ENCODE results near the gene RPAP3.
A peak's percentile ranks its signal among the peaks of the same experiment; 100 is the strongest.

RPAP3 gene, protein sequence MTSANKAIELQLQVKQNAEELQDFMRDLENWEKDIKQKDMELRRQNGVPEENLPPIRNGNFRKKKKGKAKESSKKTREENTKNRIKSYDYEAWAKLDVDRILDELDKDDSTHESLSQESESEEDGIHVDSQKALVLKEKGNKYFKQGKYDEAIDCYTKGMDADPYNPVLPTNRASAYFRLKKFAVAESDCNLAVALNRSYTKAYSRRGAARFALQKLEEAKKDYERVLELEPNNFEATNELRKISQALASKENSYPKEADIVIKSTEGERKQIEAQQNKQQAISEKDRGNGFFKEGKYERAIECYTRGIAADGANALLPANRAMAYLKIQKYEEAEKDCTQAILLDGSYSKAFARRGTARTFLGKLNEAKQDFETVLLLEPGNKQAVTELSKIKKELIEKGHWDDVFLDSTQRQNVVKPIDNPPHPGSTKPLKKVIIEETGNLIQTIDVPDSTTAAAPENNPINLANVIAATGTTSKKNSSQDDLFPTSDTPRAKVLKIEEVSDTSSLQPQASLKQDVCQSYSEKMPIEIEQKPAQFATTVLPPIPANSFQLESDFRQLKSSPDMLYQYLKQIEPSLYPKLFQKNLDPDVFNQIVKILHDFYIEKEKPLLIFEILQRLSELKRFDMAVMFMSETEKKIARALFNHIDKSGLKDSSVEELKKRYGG

DNA sequence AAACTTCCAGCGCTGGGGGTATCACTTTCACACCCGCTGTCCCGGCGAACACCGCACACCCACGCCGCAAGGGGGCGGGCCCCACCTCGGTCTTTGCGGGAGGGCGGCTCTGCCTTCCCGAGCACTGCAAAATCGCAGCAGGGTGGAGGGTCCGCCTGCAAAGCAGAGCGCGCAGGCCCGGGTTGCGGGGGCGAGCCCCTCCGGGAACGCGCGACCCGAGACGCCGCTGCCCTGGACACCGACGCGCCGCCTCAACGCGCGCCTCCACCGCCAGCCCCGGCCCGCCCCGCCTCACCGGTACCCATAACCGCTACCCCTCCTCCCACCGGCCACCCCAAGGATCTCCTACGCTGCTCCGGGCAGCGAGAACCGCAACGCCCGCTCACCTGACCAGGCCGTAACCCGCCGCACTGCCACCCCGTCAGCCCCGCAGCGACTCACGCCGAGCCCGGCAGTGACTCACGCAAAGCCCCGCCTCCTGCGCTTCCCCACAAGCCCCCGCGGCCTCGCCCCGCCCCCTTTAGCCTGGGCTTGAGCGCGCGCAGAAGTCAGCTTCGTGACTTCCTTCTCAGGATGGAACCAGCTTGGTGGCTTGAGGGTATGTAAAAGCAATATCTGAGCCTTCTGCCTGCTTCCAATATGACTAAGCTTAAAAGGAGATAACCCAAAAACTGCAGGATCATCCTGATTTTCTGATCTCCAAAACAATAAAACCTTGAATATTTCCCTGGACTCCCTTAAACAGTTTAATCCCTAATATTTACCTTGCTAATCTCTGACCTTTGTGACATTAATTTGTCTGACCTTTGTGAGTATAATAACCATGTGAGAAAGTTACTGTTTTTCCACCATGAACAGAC lies at the start of gene RPAP3:
Gene RPAP3 (minus strand): TSS at position 465 of the 860 bp plus-strand sequence. CDS start 3,190 bp downstream, outside the sequence.
- H3K36me3 Mint-ChIP-seq: peaks cover 15% of the 10 kb centered on the region
- peaks cover 63% of the 10 kb centered on the region for H3K4me1 Mint-ChIP-seq
- peak; percentile 94 for ATAC-seq
- H3K27ac Mint-ChIP-seq: peak within 1 kb of the TSS; percentile 99
- H3K9me3 Mint-ChIP-seq: no peaks in the 10 kb centered on the region
- H3K27me3 Mint-ChIP-seq: no peaks in the 10 kb centered on the region
- H3K4me3 Mint-ChIP-seq: peak within 1 kb of the TSS; percentile 98

DNA sequence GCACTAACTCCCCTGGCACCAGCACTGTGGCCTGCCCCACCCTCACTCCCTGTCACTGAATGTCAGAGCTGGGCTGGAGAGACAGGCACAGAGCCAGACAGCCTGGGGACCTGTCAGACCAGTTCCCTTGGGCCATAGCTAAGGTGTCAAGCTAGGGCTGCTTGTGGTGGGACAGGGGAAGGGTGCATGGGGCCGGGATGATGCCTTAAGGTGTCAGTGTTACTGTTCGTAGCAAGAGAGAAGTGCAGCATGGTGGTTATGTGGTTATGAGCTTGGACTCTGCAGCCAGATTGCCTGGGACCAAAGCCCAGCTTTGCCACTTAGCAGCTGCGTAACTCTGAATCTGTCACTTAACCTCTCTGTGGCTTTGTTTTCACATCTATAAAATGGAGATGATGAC lies 49.1 kb upstream of the RPAP3 start:
- no peak for ATAC-seq
- Mint-ChIP-seq H3K4me1 (peaks cover 70% of the 10 kb centered on the region), H3K27me3 (no peaks in the 10 kb centered on the region), H3K4me3 (peak overlapping the region; percentile 51), H3K27ac (peak overlapping the region; percentile 87), H3K9me3 (no peaks in the 10 kb centered on the region), H3K36me3 (peaks cover 3% of the 10 kb centered on the region)

DNA sequence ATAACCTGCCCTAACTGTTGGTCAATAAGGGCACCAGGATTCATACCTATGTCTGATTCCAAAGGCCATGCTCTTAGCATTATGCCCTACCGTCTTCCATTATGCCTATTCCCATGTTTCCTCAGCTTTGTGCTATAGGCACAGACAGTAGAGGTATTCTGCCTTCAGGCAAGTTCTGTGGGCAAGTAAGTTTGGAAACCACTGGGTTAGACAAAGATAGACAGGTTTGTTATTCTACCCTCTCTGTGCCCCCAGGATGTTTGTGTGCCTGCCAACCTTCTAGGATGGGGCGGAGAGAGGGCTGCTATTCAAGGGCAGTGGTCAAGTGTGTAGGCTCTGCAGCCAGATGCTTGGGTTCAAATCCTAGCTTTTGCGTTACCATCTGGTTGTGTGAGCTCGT lies 48.3 kb upstream of the RPAP3 start:
- peaks cover 71% of the 10 kb centered on the region for H3K4me1 Mint-ChIP-seq
- peaks cover 6% of the 10 kb centered on the region for H3K36me3 Mint-ChIP-seq
- ATAC-seq: no peak
- no peaks in the 10 kb centered on the region for H3K9me3 Mint-ChIP-seq
- no peaks in the 10 kb centered on the region for H3K27me3 Mint-ChIP-seq
- H3K4me3 Mint-ChIP-seq: no peak overlapping the region
- H3K27ac Mint-ChIP-seq: peak overlapping the region; percentile 87

DNA sequence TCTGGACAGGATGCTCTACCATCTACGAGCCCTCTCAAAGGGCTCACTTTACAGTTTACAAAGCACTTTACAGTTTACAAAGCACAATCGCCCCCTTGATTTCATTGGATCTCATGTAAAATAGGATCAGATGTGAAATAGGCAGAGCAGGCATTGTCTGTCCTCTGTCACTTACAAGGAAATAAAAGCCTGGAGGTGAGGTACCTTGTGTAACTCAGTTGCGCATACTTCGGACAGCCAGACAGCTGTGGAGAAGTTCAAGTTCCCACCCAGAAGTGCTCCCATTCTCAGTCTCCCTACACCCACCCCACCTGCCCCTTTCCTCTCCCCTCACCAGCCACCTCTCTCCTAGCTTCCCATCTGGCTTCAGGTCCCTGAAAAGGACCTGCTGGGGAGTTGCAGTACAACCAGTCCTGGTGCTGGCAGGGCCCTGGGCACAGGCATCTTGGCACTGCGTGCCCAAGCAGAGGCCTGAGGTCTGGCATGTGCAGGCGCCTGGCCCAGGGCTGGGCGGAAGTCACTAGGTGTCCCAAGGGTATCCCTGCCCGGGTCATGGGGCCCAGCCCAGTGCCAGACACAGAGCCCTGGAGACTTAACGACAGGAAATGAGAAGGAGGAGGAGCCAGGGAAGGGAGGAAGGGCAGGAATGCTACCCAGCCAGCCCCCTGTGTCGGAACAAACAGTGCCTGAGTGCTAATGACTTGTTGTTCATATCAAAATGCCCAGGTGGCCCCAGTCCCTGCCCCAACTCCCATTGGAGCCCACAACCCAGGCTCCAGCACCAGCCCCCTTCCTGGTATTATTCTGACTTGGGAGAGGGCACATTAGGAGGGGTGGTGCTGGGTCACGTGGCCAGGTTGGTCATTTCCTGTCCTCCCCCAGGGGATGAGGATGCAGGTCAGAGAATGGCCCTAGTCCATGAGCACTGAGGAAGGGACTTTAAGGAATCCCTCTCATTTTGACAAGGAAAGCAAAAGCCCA lies 47.5 kb upstream of the RPAP3 start:
- Mint-ChIP-seq H3K27ac (peak overlapping the region; percentile 87), H3K4me1 (peaks cover 72% of the 10 kb centered on the region), H3K4me3 (peak overlapping the region; percentile 32), H3K9me3 (no peaks in the 10 kb centered on the region), H3K27me3 (no peaks in the 10 kb centered on the region), H3K36me3 (peaks cover 6% of the 10 kb centered on the region)
- peak; percentile 14 for ATAC-seq

DNA sequence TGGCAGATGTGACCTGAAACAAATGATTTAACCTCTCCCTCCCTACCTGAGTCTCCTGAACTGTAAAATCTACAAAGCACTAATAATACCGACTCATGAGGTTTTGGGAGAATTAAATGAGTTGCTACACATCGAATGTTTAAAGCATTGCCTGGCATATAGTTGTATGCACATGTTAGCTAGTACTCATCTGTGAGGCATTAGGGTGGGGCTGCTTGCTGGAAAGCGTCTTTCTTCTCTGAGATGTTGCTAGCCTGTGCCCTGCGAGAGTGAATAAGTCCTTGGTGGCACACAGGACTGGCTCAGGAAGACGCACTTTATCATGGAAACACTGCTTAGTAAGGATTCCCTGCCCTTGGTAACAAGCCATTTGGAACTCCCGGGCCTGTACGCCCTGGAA lies 46.7 kb upstream of the RPAP3 start:
- Mint-ChIP-seq H3K27ac (peak overlapping the region; percentile 87), H3K27me3 (no peaks in the 10 kb centered on the region), H3K4me1 (peaks cover 68% of the 10 kb centered on the region), H3K4me3 (no peak overlapping the region), H3K9me3 (no peaks in the 10 kb centered on the region), H3K36me3 (peaks cover 6% of the 10 kb centered on the region)
- no peak for ATAC-seq

DNA sequence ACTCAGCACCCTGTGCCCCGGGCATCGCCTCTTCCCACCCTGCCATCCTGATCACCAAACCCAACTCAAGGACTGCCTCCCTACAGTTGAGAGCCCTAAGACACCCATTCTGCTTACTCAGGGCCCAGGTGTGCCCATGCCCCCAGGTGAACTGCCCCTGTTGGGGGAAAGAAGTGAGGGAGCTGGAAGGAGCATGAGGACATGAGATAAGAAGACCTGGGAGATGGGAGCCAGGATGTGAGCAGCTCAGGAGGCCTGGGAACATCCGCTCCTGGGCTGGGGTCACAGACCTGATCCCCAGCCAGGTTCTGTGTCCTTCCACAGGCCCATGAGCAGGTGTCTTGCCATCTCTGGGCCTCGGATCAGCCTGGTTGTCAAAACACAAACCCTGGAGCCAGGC lies 46.3 kb upstream of the RPAP3 start:
- Mint-ChIP-seq H3K4me1 (peaks cover 68% of the 10 kb centered on the region), H3K9me3 (no peaks in the 10 kb centered on the region)

DNA sequence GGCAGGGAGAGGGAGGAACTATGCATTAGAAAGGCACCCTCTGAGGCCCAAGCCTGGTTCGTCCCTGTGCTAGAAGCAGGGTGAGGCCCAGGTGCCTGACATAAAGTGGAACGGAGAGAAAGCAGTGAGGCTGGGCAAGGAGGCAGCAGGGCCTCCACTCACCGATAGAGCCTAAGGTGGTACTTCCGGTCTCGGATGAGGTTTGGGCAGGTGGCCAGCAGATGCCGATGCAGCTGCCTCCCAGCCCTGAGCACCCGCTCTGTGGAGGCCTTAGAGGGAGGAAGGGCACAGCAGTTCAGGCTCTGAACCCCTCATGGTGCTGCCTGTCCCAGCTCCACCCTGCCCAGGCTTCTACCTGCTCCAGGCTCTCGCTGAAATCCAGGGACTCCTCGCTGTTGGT lies 45.7 kb upstream of the RPAP3 start:
- no peaks in the 10 kb centered on the region for H3K9me3 Mint-ChIP-seq
- peaks cover 68% of the 10 kb centered on the region for H3K4me1 Mint-ChIP-seq
- no peaks in the 10 kb centered on the region for H3K27me3 Mint-ChIP-seq
- peaks cover 6% of the 10 kb centered on the region for H3K36me3 Mint-ChIP-seq
- peak overlapping the region; percentile 47 for H3K27ac Mint-ChIP-seq
- no peak for ATAC-seq
- no peak overlapping the region for H3K4me3 Mint-ChIP-seq

More for the DNA sequence above, 46.3 kb upstream of the RPAP3 start:
- no peak for ATAC-seq
- peaks cover 6% of the 10 kb centered on the region for H3K36me3 Mint-ChIP-seq
- H3K4me3 Mint-ChIP-seq: no peak overlapping the region
- H3K27ac Mint-ChIP-seq: peak overlapping the region; percentile 47
- H3K27me3 Mint-ChIP-seq: no peaks in the 10 kb centered on the region

DNA sequence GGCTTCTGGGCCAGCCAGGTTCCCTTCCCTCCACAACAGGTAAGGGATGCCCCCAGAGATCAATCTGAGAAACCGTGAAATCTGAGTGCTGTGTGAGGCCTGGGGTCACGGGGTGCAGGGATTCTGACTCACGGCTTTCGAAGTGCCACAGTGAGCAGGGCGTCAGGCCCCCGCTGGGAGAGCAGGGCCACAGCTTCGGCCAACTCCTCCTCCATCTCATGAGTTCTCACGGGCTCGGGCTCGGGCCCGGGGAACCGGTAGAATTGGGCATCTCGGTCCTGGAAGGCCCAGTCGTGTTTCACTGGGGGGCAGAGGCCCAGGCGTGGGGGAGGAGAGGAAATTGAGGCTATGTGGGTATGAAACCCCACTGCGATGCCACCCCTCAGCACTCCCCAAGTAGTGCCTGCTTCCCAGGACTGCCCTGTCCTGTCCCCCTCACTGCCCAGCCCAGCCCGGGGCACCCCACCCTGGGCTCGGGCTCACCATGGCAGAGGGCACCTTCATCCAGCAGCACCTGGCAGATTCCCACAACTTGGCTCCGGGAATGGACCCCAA lies 45.2 kb upstream of the RPAP3 start:
- no peak for ATAC-seq
- Mint-ChIP-seq H3K36me3 (peaks cover 6% of the 10 kb centered on the region), H3K27me3 (no peaks in the 10 kb centered on the region), H3K27ac (peak overlapping the region; percentile 47), H3K4me1 (peaks cover 68% of the 10 kb centered on the region), H3K4me3 (no peak overlapping the region), H3K9me3 (no peaks in the 10 kb centered on the region)

DNA sequence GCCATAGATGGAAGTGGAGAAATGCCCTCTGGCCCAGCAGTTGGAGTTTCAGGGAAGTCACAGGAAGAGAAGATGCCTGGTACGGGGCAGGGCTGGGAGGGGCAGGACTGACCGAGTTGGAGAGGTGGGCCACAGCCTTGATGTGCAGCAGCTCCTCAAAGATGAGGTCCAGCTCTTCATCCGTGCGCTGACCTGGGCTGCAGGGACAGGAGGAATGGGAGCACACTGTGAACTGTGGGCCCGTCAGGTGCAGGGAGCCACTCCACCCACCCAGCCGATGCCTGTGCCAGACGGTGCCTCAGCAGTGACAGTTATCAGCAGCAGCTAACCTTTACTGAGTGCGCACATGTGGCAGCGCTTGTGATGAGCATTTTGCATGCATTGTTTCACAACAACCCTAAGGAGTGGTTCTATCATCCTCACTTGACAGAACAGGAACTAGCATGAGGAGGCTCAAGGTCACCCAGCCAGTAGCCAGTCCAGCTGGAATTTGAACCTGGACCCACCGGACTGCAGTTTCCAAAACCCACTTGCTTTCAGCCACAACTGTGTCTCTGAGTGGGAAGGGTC lies 44.5 kb upstream of the RPAP3 start:
- Mint-ChIP-seq H3K4me1 (peaks cover 66% of the 10 kb centered on the region), H3K9me3 (no peaks in the 10 kb centered on the region), H3K36me3 (peaks cover 6% of the 10 kb centered on the region), H3K27me3 (no peaks in the 10 kb centered on the region), H3K4me3 (no peak overlapping the region), H3K27ac (no peak overlapping the region)
- no peak for ATAC-seq

DNA sequence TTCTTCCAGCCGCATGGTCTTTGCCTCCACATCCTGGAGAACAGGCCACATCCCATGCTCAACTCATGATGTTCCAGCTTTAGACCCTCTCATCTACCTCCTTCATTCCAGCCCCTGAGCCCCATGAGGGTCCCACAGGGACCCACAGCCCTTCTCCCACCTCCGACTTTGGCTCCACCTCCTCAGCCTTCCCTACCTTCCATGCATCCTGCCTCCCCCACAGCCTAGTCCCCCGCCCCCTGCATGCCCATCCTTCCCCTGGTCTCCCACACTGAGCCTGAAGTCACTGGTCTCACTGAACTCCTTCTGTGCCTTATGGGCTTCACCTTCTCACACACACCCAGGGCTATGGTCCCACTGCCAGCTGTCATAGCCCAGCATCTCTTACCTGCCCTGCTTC lies 43.1 kb upstream of the RPAP3 start:
- Mint-ChIP-seq H3K9me3 (no peaks in the 10 kb centered on the region), H3K36me3 (peaks cover 6% of the 10 kb centered on the region), H3K4me1 (peaks cover 54% of the 10 kb centered on the region), H3K4me3 (no peak overlapping the region), H3K27ac (peak overlapping the region; percentile 5), H3K27me3 (no peaks in the 10 kb centered on the region)
- no peak for ATAC-seq

DNA sequence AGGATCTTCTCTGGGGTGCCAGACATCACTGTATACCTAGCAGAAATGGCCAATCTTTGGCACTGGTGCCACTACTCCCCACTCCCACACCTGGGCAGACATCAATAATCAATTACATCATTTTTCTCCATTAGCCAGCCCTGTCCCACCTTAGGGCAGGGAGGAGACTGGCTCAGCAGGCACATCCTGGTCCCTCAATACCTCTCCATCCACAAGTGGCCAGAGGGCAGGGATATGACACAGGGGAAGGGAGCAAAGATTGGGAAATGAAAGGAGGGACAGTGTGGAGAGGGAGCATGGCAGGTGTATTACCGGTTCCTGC lies 42.6 kb upstream of the RPAP3 start:
- Mint-ChIP-seq H3K4me3 (no peak overlapping the region), H3K36me3 (peaks cover 6% of the 10 kb centered on the region), H3K27ac (no peak overlapping the region), H3K27me3 (no peaks in the 10 kb centered on the region), H3K4me1 (peaks cover 54% of the 10 kb centered on the region), H3K9me3 (no peaks in the 10 kb centered on the region)
- no peak for ATAC-seq

DNA sequence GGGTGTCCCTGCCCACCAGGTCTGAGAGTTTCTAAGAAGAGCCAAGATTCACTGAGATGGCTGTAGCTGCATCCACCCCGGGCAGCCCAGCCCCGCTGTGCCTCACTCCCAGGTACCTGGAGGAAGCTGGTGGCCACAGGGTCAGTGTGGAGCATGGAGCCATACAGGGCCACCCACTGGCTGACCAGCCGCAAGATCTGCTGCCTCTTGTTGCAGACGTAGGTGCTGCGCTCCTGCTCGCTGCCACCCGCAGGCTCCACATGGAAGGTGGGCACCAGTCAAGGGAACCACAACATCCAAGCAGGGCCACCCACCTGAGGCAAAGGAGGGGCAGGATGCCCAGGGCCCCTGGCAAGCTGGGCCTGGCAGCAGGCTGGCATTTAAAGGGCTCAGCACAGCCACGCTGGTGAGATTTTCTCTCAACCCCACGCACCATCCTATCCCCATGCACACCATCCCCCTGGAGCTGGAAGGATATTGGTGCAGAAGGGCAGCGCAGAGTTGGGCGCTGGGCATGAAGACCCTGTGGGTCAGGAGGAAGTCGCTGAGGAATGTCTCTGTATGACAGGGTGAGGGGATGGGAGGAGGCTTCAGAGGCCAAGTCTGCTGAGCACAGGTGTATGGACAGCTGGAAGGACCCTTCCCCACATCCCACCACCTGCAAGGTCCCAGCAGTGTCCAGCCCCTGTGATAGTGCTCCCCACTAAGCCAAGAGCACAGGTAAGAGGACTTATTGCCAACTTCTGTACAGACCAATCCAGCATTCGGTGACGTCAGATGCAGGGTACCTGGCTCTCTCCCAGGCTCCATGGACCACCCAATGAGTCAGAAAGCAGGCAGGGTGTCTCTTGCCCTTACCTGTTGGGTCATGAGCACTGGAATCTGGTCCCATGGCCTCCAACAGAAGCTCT lies 42.0 kb upstream of the RPAP3 start:
- Mint-ChIP-seq H3K4me3 (no peak overlapping the region), H3K9me3 (no peaks in the 10 kb centered on the region), H3K27me3 (no peaks in the 10 kb centered on the region), H3K27ac (peak overlapping the region; percentile 44), H3K36me3 (peaks cover 6% of the 10 kb centered on the region), H3K4me1 (peaks cover 51% of the 10 kb centered on the region)
- ATAC-seq: no peak

DNA sequence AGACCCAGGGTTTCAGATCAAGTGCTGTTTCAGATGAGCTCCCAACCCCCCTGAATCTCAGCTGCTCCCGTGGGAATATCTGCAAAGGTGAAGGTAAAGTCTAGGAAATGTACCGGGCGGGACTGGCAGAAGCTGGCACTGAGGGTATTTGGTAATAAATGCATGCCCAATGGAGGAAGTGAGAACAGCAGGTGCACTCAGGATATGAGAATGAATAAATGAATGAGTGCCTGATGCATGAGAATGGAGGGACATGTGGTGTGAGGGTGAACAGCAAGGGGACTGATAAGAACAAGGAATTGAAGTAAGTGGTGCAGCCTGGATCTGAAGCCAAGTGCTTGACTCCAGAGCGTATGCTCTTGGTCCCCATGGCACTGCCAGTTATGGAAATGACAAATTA lies 41.3 kb upstream of the RPAP3 start:
- Mint-ChIP-seq H3K4me3 (no peak overlapping the region), H3K4me1 (peaks cover 54% of the 10 kb centered on the region), H3K36me3 (peaks cover 6% of the 10 kb centered on the region), H3K9me3 (no peaks in the 10 kb centered on the region), H3K27ac (peak overlapping the region; percentile 44), H3K27me3 (no peaks in the 10 kb centered on the region)
- ATAC-seq: peak; percentile 77
